ENCODE measurements around the gene PSPC1.

PSPC1 gene

GRCh38 chr13:19767966-19768365 lies 14.8 kb downstream of the PSPC1 start:
- Histone ChIP-seq H3K27me3 (ENCODE audit: low read length) (no peaks in the 10 kb centered on the region), H2AFZ (ENCODE audit: low read depth, low read length, severe bottlenecking) (no peak overlapping the region), H3K9me2 (replicated peaks; ENCODE audit: insufficient read depth, low read length) (no peaks in the 10 kb centered on the region), H3K36me3 (ENCODE audit: low read length) (peaks cover 47% of the 10 kb centered on the region), H3F3A (ENCODE audit: insufficient read depth) (peaks cover 10% of the 10 kb centered on the region), H3K27ac (ENCODE audit: low read depth, low read length) (no peak overlapping the region), H3K4me3 (ENCODE audit: insufficient read depth, low read length, poor library complexity, severe bottlenecking) (no peak overlapping the region), H3K9ac (ENCODE audit: low read length) (no peak overlapping the region), H4K20me1 (ENCODE audit: low read depth, low read length) (peaks cover 41% of the 10 kb centered on the region), H3K4me2 (ENCODE audit: low read depth, low read length, poor library complexity, severe bottlenecking) (no peak overlapping the region), H3K9me3 (ENCODE audit: insufficient read depth, low read length) (no peaks in the 10 kb centered on the region), H3K79me2 (ENCODE audit: insufficient read depth, low read length) (peaks cover 99% of the 10 kb centered on the region)
- TF ChIP-seq CTCF (IDR thresholded peaks at IDR 0.05; ENCODE audit: insufficient read depth, low read length, poor library complexity, severe bottlenecking), result no peak
- no peak for TF ChIP-seq EZH2phosphoT487 (conservative IDR thresholded peaks at IDR 0.05; ENCODE audit: low read length)

GRCh38 chr13:19766591-19766990 lies 16.2 kb downstream of the PSPC1 start:
- Histone ChIP-seq H3K36me3 (ENCODE audit: low read length) (peaks cover 37% of the 10 kb centered on the region; the same call in 1 of the 2 replicates), H3K27me3 (ENCODE audit: low read length) (no peaks in the 10 kb centered on the region), H3K79me2 (ENCODE audit: insufficient read depth, low read length) (peaks cover 99% of the 10 kb centered on the region), H3K4me2 (ENCODE audit: low read depth, low read length, poor library complexity, severe bottlenecking) (no peak overlapping the region), H3K9me3 (ENCODE audit: insufficient read depth, low read length) (no peaks in the 10 kb centered on the region), H3F3A (ENCODE audit: insufficient read depth) (peaks cover 10% of the 10 kb centered on the region), H4K20me1 (ENCODE audit: low read depth, low read length) (peaks cover 41% of the 10 kb centered on the region), H2AFZ (ENCODE audit: low read depth, low read length, severe bottlenecking) (no peak overlapping the region), H3K9me2 (replicated peaks; ENCODE audit: insufficient read depth, low read length) (no peaks in the 10 kb centered on the region), H3K27ac (ENCODE audit: low read depth, low read length) (no peak overlapping the region), H3K9ac (ENCODE audit: low read length) (no peak overlapping the region), H3K4me3 (ENCODE audit: insufficient read depth, low read length, poor library complexity, severe bottlenecking) (no peak overlapping the region)
- TF ChIP-seq EZH2phosphoT487 (conservative IDR thresholded peaks at IDR 0.05; ENCODE audit: low read length) (no peak), CTCF (IDR thresholded peaks at IDR 0.05; ENCODE audit: insufficient read depth, low read length, poor library complexity, severe bottlenecking) (no peak)

- Histone ChIP-seq H3K27ac (ENCODE audit: low read depth, low read length) (no peak overlapping the region), H3F3A (ENCODE audit: insufficient read depth) (peaks cover 10% of the 10 kb centered on the region), H4K20me1 (ENCODE audit: low read depth, low read length) (peaks cover 42% of the 10 kb centered on the region), H3K4me3 (ENCODE audit: insufficient read depth, low read length, poor library complexity, severe bottlenecking) (no peak overlapping the region), H3K9me2 (replicated peaks; ENCODE audit: insufficient read depth, low read length) (no peaks in the 10 kb centered on the region), H3K9ac (ENCODE audit: low read length) (no peak overlapping the region), H3K4me2 (ENCODE audit: low read depth, low read length, poor library complexity, severe bottlenecking) (no peak overlapping the region), H3K79me2 (ENCODE audit: insufficient read depth, low read length) (peaks cover 100% of the 10 kb centered on the region), H3K36me3 (ENCODE audit: low read length) (peaks cover 34% of the 10 kb centered on the region; the same call in 1 of the 2 replicates), H3K9me3 (ENCODE audit: insufficient read depth, low read length) (no peaks in the 10 kb centered on the region), H2AFZ (ENCODE audit: low read depth, low read length, severe bottlenecking) (no peak overlapping the region), H3K27me3 (ENCODE audit: low read length) (no peaks in the 10 kb centered on the region)
- TF ChIP-seq CTCF (IDR thresholded peaks at IDR 0.05; ENCODE audit: insufficient read depth, low read length, poor library complexity, severe bottlenecking) (no peak), EZH2phosphoT487 (conservative IDR thresholded peaks at IDR 0.05; ENCODE audit: low read length) (no peak)
These were observed 18.5 kb downstream of the PSPC1 start for GRCh38 chr13:19764237-19764636.
